Activated gamma-delta T cell (primary cell): Measurements from ENCODE around the gene MFN2.
"Not testable (repeated sequence)": the region's sequence is repeated elsewhere in the genome, so short reads cannot be mapped to it uniquely, and the experiment has no call there.

Experiments
- DNase-seq: peaks from one replicate; lab custom pipeline; 2025; lab: John Stamatoyannopoulos, UW

Gene MFN2

DNA sequence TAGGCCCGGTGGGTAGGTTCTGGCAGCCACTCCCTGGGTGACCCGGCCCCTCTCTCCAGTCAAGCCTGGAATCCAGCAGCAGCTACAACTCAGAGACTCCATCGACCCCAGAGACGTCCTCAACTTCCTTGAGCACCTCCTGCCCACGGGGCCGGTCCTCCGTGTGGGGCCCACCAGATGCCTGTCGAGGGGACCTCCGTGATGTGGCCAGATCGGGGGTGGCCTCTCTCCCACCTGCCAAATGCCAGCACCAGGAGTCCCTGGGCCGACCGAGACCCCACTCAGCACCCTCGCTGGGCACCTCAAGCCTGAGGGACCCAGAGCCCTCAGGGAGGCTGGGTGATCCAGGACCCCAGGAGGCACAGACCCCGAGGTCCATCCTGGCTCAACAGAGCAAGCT is 41.8 kb downstream of the MFN2 start:
- no peak for DNase-seq

DNA sequence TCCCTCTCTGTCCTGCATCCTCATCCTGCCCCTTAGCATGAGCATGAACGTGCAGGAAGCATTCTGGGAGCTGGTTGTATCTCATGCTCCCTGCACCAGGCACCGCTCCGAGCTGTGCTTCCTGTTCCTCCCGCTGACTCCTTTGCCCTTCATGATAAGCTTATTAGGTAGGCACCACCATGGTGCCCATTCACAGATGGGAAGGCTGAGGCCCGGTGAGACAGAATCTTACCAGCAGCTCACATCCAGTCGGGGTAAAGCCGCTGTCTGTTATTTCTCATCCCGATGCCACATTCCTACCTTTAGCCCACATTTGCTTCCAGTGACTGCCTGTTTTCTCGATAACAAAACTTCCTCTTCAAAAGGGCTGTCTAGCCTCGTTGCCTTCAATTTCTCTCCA is 46.3 kb downstream of the MFN2 start:
- DNase-seq = no peak

DNA sequence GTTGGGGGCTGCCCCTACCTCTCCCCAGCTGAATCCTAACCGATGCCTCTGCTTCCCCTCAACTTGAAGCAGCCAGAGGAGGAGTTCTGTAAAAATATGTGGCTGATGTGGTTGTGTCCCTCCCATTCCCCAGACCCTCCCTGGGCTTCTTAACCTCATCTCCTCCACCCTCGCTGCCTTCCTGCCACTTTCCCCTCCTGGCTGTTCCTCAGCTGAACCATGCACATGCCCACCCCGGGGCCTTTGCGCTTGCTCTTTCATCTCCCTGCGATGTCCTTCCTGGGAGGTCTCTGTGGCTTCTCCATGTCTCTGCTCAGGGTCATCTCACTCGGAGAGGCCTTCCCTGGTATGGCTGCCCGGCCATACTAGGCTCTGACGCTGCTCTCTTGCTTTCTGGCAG is 48.0 kb downstream of the MFN2 start:
- no peak for DNase-seq

DNA sequence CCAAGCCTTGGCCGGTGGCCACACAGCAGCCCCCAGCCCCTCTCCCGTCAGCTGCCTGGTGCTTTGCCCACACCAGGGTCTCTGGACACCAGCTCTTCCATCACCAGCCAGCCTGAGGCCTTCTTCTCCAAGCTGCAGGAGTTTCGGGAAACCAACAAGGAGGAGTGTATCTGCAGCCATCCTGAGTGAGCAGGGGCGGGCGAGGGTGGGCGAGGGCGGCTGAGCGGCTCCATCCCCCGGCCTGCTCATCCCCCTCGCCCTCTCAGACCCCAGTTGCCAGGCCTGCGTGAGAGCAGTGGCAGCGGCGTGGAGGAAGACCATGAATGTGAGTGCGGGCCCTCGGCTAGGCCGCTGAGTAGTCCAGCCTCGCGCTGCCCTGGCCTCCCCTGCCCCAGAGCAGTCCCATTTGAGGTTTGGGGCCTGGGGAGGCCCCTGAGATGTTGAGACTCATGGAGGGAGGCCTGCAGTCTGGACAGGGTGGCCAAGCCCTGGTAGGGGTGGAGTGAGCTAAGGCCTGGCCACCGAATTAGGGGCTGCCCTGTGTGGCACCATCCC is 48.8 kb downstream of the MFN2 start:
- no peak for DNase-seq

DNA sequence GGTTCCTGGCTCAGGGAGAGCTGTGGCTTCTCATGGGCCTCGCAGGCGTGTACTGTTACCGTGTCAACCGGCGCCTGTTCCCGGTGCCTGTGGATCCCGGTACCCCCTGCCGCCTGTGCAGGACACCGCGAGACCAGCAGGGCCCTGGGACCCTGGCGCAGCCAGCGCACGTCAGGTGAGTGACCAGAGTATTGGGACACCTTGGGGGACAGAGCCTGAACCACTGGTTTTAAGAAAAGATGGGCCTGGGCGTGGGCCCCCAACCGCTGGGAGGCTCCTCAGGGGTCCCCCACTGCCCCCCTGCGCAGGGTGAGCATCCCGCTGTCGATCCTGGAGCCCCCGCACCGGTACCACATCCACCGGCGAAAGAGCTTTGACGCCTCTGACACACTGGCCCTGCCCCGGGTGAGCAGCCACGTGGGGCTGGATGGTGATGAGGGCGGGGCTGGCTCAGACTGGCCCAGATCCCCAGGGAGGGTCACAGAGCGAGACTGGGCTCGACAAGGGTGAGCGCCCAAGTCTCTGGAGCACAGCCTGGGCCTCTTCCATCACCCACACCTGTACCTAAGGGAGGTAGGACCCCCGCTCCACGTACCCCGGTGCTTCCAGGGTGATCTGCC is 49.6 kb downstream of the MFN2 start:
- no peak for DNase-seq

DNA sequence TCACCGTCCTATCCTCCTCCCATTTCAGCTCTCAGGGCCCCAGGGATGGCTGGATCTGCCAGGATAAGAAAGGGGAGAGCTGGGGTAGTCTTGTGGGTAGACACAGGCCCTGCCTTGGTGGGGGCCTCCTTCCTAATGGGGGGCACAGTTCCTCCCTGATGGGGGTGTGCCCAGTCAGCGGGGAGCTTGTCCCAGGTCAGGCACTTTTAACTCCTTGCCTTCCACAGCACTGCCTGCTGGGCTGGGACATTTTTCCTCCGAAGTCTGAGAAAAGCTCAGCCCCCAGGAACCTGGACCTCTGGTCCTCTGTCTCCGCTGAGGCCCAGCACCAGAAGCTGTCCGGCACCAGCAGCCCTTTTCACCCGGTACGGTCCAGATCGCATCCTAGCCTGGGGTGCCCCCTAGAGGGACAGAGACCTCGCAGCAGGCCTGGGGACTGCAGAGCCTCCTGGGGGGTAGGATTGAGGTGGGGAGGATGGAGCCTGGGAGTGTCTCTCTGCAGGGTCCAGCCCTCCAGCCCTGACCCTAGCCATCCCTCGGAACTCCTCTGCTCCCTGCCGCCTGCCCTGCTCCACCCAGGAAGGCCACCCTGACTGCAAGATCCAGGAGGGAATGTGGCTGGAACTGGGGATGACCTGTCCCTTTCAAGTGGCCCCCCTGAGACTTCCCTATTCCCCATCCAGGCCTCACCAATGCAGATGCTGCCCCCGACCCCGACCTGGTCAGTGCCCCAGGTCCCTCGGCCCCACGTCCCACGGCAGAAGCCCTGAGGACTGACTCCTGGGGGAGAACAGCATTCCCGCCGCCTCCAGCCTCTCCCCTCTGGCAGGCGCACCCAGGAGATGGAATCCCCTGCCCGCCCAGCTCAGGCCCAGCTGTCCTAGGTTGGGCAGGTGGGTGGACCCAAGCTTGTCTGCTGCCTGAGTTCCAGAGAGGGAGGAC is 51.1 kb downstream of the MFN2 start:
- no peak for DNase-seq

DNA sequence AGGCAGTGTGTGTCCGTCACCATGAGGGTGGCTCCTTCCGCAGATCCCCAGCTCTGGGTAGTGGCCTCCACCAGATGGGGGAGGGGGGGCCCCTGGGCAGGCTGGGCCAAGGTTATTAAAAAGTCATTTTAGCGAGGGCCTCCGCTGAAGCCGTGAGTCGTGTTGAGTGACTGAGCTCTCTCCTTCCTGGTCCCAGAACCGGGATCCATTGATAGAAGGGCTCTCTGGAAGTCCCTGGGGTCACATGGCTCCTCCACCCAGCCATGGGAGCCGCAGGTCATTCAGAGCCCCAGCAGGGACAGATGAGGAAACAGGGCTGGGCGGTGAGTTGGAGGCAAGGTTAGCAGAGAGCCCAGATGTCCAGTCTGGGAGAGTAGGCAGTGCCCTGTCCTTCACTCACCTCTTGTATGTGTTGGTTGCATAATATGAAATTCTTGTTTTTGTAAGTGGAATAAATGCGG is 51.9 kb downstream of the MFN2 start:
- DNase-seq = no peak

DNA sequence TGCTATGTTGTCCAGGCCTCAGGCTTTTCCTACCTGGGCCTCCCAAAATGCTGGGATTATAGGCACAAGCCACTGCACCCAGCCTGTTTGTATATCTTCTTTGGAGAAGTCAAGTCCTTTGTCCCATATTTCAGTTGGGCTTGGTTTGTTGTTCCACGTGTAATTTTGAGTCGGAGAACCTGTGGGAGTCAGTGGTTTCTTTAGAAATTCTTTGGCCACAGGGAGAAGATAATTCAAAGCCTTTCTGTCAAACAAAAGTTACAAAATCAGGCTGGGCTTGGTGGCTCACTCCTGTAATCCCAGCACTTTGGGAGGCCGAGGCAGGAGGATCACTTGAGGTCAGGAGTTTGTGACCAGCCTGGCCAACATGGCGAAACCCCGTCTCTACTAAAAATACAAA is 53.2 kb downstream of the MFN2 start:
- DNase-seq = not testable (repeated sequence)

DNA sequence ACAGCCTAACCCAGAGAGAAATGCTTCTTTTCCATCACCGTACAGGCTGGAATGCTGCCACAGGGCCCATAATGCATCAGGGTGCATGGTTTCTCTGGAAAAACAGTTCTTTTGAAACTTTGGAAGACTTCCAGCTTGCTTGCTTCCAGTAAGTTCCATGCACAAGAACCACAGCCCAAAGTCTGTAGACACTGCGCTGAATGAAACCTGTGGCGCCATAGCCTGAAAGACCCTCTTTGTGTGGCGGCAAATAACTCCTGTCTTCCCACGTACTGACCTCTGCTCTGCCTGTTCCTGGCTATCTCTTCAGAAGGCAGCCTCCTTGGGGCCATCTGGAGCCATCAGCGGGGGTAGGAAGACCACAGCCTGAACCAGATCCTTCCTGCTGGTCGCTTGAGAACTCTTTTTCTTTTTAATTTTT is 54.1 kb downstream of the MFN2 start:
- DNase-seq = no peak

DNA sequence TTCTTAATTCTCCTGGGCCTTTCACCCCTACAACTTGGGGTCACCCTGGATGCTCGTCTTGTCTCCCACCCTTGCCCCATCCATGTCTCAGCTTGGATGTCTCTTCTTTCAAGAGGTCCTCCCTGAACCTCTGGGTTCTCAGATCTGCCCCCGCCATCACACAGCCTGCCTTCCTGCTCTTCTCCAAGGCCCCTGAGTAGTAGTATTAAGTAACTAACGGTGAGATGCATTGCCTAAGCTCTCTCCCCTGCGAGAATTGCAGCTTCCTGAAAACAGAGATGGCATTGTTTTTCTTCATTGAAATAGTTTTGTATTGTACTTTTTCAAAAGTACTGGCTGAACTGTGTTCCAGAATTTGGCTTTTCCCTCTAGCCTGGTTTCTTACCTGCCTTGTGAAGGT is 55.1 kb downstream of the MFN2 start:
- DNase-seq = no peak

DNA sequence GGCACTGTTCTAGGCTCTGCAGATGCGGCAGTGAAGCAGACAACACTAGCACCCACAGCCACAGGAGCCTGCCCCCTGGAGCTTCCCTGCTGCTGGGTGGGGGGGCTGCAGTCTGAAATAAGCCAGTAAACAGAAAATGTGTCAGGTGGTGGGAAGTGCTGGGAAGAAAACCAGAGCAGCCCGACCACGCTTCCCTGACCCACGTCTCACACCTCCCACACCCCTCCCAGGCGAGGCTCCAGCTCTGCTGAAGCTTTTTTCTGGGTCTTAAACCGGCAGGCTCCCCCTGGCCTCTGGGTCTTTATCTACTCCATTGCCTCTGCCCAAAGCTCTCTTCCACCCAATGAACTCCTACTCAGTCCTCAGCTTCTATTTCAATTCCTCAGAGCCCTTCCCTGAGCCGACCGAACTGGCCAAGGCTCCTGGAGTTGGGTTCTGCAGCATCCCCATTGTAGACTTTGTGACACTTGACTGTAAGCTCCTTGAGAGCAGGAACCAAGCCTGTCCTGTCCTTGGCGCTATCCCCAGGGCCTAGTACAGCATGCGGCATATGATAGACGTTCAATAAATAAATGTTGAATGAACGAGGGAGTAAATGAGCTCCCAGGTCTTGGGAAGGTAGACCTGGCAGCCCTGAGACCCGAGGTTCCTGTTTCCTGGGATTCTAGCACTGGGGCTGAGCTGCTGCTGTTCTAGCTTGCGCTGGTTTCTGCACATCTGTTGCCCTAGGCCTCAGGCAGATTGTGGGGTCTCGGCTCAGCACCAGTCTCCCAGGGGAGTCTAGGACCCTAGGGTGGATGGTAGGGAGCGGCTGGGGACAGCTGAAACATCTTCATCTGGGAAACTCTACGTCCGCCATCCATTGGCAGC is 57.5 kb downstream of the MFN2 start:
- DNase-seq = no peak

DNA sequence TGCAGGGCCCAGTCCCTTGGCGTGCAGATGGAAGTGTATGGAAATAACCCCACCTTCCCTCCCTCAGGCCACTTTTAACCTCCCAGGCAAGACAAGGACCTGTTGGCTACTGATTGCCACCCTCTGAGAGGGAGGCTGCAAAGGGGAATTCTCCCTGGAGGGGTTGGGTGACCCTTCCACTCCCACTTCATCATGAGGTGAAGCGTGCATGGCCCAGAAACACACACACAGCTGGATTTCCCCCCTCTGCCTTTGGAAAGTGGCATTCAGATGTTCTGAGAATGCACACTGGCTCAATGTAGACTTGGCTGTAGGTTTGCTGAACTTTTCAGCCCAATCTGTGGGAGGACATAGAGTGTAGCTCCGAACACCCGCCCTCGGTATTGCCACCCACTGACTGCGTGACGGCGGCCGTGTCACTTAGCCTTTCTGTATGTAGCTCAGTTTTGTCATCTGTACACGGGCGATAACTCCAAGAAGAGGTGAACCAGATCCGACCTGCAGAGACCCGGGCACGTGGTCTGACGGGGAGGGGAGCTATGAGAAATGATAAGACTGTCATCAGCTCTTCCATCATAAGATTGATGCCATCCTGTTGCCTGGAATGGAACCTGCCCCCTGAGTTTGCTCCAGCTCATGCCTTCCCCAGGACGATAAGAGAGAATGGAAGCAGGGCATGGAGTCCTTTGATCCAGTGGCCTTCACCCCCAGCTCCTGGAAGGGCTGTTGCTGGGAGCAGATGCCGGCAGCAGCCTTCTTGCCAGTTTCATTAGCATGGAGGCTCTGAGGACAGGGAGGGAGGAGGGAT is 58.3 kb downstream of the MFN2 start:
- DNase-seq = no peak

DNA sequence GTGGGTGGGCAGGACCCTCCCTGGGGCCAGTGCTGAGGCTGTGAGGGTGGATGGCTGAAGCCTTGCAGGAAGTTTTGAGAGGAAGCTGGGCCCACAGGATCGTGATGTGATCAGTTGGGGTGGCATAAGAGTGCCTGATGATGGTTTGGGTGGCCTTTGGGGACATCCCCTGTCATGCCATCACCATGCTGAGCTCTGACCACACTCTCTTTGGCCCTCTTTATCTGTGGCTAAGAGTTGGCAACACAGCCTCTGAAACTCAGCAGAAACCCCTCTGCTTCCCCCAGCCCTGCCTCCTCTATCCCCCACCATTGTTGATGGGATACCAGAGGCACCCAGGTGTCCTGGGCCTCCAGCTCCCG is 58.9 kb downstream of the MFN2 start:
- no peak for DNase-seq

DNA sequence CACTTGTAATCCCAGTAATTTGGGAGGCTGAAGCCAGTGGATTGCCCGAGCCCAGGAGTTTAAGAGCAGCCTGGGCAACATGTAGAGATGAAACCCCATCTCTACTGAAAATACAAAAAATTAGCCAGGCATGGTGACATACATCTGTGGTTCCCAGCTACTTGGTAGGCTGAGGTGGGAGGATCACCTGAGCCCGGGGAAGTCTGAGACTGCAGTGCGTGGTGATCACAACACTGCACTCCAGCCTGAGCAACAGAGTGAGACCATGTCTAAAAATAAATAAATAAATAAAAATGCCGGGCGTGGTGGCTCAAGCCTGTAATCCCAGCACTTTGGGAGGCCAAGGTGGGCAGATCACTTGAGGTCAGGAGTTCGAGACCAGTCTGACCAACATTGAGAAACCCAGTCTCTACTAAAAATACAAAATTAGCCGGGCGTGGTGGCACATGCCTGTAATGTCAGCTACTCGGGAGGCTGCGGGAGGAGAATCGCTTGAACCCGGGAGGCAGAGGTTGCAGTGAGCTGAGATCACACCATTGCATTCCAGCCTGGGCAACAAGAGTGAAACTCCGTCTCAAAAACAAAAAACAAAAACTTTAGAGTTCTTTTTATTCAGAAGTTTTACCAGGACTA is 59.7 kb downstream of the MFN2 start:
- DNase-seq = not testable (repeated sequence)

DNA sequence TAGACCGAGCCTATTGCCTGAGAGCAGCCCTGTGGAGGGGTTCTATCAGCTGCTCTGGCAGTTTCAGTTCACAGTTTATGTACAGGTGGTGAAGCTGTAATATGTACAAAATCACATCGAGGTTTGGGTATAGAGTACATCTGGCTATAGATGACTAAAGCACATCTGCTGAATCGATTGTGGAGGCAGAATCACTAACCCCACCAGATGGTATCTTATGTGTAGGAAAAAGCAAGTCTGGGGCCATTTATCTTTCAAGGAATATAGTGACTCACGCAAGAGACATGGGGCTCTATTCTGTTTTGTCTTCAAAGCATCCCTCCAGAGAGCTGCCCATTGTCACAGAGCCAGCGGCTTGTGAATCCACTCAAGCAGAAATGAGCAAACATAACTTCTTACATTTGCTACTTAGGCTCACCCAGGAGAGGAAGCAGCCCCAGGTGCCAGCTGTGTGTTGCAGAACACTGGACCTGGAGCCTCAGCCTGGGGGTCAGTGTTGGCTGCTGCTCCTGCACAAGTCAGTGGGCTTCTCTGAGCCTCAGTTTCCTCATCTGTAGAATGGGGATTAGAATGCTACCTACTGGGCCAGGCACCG is 60.3 kb downstream of the MFN2 start:
- no peak for DNase-seq

DNA sequence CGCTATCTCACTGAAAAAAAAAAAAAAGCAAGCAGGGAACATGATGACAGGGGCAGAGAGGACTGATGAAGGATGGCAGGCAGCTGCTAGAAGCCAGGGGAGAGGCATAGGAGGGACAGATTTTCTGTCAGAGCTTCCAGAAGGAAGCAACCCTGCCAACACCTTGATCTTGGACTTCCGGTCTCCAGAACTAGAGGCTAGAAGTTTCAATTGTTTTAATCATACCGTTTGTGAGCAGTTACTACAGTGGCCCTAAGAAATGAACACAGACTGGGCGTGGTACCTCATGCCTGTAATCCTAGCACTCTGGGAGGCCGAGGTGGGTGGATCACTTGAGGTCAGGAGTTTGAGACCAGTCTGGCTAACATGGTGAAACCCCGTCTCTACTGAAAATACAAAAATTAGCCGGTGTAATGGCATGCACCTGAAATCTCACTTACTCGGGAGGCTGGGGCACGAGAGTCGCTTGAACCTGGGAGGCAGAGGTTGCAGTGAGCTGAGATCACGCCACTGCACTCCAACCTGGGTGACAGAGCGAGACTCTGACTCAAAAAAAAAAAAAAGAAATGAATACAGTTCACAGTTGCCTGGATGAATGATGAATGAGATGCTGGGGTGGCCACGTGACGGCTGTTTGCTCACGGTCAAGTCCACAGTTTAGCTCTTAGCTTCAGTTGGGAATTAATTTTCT is 64.1 kb downstream of the MFN2 start:
- not testable (repeated sequence) for DNase-seq

DNA sequence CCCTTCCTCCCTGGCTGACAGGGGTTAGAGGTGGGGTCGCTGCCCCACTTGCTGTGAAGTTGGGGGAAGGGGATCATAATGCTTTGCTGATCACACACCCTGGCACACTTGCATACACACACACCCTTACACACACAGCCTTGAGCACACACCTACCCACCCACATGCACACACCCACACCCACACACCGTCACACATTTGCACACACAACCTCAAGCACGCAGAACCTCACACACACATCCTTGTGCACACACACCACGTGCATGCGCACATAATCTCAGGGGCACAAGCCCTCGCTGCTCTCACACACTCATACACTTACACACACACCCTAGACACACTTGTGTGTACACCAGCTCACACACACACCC is 66.5 kb downstream of the MFN2 start:
- DNase-seq = no peak

DNA sequence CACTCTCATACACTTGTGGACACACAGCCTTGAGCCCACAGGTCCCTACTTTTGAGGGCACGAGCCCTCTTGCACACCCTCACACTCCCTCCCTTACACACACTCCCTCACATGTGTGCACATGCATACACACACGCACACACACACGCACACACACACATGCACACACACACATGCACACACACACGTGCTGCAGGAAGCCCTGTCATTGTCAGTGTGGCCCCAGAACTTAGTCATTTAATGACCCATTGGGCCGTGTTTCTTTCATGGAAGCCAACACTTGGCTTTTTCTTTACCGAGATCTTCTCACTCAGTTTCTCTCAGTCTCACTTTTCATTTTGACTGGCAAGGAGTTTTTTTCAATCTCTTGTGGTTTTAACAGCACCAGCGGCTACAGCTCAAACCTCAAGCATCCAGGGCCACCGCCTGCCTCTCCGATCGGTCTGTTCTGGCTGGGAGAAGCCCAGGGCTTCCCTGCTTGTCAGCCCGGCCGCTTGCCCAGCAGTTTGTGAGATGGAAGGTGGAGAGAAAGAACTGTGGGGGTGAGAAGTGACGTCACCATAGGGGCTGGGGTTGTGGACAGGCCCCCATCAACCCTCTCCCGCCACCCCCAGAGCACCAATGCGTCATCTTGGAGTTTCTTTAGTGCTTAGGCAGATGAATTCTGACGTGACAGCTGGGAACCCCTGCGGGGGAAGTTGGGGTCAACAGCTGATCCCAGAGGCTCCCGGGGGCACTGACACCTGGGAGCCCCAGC is 67.1 kb downstream of the MFN2 start:
- no peak for DNase-seq

DNA sequence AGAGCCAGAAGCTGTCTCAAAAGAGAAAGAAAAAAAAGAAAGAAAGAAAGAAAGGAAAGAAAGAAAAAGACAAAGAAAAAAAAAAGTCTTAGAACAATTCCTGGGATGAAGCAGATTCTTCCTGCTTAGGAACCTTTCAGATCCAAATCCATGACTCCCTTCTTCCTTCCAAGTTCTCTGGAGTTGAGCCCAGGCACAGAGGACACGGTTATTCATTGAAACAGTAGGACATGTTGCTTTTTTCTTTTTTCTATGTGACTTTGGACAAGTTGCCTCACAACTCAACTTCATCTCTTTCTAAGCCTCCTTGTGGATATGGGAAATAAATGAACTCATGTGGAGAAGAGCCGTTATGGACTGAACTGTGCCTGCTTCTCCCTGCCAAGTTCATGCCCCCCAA is 68.1 kb downstream of the MFN2 start:
- no peak for DNase-seq
